HuH-7 (cell line): Measurements from ENCODE around the gene GPAM.
"Not testable (repeated sequence)": the region's sequence is repeated elsewhere in the genome, so short reads cannot be mapped to it uniquely, and the experiment has no call there.

Experiments
- DNase-seq: peaks from one replicate; pipeline ENCODE4 v3.0.0; 2011; ENCODE audit warnings: low spot score

Gene GPAM

DNA sequence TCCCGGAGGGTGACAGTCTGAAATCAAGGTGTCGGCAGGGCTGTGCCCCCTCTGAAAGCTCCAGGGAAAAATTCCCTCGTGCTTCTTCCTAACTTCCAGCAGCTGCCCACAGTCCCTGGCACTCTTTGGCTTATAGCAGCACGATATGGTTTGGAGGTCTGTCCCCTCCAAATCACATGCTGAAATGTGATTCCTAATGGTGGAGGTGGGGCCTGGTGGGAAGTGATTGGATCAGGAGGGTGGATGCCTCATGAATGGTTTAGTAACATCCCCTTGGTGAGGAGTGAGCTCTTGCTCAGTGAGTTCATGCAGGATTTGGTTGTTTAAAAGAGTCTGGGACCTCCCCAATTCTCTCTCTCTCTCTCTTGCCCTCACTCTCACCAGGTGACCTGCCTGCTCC, 51.1 kb downstream of the GPAM start:
- no peak for DNase-seq

DNA sequence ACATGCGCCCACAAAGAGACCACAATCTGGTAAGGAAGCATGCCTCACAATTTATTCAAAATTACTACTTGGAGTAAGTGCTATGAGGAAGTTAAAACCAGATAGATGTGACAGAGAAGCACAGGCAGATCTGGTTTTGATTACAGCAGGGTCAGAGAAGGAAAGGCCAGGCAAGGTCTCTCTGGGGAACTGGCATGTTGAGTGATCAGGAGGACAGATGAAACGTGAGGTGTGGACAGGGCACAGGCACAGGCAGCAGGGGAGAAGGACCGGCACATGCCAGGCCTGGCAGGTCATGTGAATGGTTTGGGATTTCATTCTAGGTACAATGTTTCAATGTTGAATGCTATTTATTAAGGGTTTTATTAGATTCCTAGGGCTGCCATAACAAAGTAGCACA, 51.6 kb downstream of the GPAM start:
- no peak for DNase-seq

DNA sequence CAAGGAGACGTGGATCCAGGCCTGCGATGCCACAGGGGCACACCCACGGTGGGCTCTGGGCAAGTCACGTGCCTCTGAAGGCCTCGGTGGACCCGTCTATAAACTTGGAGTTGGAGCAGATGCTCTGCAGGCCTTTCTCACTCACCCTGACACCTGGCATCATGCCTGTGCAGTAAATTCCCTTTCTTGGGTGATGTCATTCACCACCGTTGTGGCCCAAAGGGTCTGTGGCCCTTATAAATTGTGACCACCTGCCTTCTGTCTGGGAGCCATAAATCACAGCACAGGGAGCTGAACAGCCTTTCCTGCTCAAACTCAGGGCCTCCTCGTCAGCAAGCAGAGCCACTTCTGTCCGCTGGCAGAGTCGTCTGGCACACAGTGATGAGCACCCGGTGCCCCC, 52.2 kb downstream of the GPAM start:
- DNase-seq = no peak

DNA sequence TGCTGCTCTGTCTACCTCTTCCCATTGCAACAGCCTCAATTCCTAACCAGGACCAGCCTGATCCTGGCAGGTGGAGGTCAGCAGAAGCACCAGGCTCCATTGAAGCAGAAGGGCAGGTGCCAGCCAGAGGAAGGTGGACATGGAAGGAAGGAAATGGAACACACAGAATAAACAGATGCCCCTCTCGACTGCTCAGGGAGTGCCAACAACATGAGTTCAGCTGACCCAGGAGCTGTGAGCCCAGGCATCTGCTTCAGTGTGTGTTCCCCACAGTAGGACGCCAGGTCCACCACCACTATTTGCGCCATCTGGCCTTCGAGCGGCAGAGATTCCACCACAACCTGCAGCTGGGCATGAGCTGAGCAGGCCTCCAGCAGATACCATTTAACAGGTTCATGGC, 56.7 kb downstream of the GPAM start:
- DNase-seq = no peak

DNA sequence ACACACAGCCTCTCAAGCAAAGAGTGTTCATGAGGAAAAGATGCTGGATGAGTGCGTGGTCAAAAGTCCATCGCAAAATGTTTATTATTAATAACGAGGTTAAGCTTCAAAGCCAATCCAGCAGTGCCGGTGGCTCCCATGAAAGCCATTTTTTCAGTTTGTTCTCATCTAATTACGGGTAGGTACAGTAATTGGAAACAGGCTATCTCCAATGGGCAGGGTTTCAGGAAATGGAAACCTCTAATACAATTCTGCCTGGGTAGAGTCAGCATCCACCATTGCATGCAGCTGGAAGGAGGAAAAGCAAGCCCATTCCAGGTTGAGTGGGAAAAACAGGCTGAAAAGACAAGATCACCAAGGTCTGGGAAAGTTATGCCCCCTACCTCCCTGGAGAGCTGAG, 57.4 kb downstream of the GPAM start:
- no peak for DNase-seq

DNA sequence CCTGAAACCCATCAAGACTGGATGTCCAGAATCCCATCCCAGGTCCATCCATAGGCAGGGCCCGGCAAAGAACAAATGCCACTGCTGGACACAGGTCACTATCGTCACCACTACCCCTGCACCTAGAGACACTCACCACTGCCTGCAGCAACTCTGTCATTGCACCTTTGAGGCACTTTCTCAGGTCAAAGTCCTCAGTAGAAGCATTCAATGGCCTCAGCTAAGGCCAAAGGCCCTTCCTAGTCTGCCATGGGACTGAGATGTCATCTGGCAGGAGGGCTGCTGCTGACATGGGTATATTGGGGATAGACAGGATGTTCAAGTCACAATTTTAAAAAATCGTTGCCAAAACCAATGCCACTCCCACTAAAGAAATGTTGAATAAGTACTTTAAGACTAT, 58.7 kb downstream of the GPAM start:
- DNase-seq = peak; percentile 37

DNA sequence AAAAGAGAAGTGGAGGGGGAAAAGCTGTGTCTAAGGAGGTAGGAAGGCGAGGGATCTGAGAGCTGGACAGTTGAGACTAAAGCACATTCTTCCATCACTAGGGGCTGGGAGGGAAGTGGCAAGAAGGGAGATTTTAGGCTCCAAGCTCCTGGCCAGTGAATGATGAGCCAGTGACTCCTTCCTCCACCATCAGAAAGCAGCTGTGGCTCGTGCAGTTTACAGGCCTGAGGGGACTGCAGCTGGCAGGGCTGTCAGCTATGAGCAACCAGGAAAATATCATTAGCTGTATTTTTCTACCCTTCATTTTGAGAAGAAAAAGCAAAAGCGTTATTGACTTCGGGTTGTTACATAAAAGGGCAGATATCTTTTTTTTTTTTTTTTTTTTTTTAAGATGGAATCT, 60.7 kb downstream of the GPAM start:
- no peak for DNase-seq

DNA sequence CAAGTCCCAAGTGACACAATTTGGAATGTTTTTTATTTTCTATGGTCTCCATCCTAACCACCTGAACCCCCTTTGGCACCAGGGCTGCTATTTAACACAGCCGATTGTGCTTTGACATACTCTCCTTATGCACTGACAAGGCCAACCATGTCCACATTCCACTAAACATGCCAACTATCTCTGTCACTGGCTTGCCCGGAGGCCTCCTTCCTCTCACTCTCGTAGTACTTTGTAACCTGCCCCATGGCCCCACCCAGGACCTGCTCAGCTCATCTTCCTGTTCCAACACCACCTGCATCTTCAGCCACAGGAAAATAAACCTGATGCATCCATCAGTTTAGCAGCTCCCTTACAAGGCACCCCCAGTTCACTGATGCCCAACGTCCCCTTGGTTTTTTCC, 63.1 kb downstream of the GPAM start:
- no peak for DNase-seq

DNA sequence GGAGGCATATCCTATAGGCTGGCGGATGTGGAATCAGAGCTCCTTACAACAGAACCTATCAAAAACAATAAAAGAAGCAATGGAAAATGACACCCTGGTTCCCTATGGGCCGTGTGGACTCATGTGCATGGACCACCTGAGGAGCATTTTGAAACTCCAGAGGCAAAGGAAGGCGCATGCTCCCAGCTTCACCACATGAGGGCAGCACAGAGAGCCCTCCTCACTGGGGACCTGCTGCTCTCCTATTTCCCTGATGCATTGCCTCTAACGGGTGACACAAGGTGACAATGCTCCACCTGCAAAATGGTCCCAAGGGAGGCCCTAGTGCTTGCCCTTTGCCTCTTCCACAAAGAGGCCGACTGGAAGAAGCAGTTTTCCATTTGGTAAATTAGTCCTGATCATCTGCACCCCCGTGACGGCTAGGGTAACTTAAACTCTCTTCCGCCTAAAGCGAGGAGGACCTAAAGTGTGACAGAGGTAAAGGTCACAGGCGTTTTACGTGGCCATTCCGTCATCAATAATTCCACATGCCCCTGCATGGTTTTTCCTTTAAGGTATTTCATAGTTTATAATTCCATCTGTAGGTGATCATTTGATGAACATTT, 67.7 kb downstream of the GPAM start:
- DNase-seq = peak; percentile 72

DNA sequence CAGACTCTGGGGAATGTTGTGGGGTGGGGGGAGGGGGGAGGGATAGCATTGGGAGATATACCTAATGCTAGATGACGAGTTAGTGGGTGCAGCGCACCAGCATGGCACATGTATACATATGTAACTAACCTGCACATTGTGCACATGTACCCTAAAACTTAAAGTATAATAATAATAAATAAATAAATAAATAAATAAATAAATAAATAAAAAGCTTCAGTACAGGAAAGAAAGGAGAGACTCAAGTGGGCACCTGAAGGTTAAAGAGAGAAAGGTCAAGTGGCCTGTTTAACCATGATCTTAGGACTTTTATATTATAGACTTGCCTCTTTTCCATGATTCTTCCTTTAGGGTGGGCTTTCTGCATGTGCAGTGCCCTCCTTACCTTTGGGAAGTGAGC, 73.8 kb downstream of the GPAM start:
- not testable (repeated sequence) for DNase-seq
